HL-60 (cell line): ENCODE results near the gene NR2C1.
A peak's percentile ranks its signal among the peaks of the same experiment; 100 is the strongest.

ENCODE experiments used
- POLR2AphosphoS5 ChIP-seq: IDR thresholded peaks from 2 replicates; pipeline ENCODE4 v1.6.1; 2012; ENCODE audit warnings: low read depth
- TF ChIP-seq, protein P1 (sequence below): IDR thresholded peaks from one replicate; pipeline ENCODE4 v1.5.1; 2011; ENCODE audit warnings: low read length, control low read depth, inconsistent platforms; ENCODE audit not compliant: insufficient read depth
- TF ChIP-seq, protein P2 (sequence below): IDR thresholded peaks from 2 replicates; pipeline ENCODE4 v1.6.1; 2012; ENCODE audit warnings: low read depth; ENCODE audit not compliant: insufficient replicate concordance

DNA sequence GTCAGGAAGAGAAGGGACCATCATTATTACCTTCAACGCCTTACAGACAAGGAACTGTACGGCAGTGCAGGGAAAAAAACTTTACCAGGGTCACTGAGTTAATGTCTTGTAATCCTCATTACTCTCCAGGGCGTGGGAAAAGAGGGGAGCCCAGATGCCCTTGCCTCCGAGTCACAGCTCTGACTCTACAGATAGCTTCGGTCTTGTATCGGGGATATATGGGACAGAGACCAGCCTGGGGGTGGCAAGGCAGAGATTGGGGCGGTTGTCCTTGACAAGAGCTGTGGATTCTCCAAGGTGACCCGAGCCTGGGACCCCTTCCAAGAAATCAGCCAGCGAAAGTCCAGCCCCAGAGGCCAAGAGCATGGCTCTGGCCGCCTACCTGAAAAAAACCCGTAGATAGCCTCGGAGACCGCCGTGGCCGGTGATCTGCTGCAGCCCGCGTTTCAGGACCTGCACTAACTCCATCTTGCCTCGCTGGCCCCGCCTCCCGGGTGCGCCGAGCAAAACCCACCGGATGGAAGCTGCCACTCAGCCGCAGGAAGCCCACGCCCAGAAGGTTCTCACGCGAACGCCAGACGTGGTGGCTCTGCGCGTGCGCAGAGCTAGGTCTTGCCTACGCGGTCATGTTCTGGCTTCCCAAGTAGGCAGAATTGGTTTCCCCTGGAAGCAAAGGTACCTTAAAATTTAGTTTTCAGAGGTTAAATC lies 70.1 kb downstream of the NR2C1 start, which contains the start of gene NDUFA12:
- TF ChIP-seq, protein P1, sequence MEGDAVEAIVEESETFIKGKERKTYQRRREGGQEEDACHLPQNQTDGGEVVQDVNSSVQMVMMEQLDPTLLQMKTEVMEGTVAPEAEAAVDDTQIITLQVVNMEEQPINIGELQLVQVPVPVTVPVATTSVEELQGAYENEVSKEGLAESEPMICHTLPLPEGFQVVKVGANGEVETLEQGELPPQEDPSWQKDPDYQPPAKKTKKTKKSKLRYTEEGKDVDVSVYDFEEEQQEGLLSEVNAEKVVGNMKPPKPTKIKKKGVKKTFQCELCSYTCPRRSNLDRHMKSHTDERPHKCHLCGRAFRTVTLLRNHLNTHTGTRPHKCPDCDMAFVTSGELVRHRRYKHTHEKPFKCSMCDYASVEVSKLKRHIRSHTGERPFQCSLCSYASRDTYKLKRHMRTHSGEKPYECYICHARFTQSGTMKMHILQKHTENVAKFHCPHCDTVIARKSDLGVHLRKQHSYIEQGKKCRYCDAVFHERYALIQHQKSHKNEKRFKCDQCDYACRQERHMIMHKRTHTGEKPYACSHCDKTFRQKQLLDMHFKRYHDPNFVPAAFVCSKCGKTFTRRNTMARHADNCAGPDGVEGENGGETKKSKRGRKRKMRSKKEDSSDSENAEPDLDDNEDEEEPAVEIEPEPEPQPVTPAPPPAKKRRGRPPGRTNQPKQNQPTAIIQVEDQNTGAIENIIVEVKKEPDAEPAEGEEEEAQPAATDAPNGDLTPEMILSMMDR, result no peak
- TF ChIP-seq, protein P2, sequence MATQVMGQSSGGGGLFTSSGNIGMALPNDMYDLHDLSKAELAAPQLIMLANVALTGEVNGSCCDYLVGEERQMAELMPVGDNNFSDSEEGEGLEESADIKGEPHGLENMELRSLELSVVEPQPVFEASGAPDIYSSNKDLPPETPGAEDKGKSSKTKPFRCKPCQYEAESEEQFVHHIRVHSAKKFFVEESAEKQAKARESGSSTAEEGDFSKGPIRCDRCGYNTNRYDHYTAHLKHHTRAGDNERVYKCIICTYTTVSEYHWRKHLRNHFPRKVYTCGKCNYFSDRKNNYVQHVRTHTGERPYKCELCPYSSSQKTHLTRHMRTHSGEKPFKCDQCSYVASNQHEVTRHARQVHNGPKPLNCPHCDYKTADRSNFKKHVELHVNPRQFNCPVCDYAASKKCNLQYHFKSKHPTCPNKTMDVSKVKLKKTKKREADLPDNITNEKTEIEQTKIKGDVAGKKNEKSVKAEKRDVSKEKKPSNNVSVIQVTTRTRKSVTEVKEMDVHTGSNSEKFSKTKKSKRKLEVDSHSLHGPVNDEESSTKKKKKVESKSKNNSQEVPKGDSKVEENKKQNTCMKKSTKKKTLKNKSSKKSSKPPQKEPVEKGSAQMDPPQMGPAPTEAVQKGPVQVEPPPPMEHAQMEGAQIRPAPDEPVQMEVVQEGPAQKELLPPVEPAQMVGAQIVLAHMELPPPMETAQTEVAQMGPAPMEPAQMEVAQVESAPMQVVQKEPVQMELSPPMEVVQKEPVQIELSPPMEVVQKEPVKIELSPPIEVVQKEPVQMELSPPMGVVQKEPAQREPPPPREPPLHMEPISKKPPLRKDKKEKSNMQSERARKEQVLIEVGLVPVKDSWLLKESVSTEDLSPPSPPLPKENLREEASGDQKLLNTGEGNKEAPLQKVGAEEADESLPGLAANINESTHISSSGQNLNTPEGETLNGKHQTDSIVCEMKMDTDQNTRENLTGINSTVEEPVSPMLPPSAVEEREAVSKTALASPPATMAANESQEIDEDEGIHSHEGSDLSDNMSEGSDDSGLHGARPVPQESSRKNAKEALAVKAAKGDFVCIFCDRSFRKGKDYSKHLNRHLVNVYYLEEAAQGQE, result peak; percentile 65
- peak; percentile 94 for TF ChIP-seq POLR2AphosphoS5
